NCI-H2196 (cell line): ENCODE results near the gene CSNK1D.

Experiments used
- DNase-seq: peaks from one replicate; lab custom pipeline; 2025; ENCODE audit not compliant: unreplicated experiment; lab: John Stamatoyannopoulos, UW

CSNK1D gene

DNA sequence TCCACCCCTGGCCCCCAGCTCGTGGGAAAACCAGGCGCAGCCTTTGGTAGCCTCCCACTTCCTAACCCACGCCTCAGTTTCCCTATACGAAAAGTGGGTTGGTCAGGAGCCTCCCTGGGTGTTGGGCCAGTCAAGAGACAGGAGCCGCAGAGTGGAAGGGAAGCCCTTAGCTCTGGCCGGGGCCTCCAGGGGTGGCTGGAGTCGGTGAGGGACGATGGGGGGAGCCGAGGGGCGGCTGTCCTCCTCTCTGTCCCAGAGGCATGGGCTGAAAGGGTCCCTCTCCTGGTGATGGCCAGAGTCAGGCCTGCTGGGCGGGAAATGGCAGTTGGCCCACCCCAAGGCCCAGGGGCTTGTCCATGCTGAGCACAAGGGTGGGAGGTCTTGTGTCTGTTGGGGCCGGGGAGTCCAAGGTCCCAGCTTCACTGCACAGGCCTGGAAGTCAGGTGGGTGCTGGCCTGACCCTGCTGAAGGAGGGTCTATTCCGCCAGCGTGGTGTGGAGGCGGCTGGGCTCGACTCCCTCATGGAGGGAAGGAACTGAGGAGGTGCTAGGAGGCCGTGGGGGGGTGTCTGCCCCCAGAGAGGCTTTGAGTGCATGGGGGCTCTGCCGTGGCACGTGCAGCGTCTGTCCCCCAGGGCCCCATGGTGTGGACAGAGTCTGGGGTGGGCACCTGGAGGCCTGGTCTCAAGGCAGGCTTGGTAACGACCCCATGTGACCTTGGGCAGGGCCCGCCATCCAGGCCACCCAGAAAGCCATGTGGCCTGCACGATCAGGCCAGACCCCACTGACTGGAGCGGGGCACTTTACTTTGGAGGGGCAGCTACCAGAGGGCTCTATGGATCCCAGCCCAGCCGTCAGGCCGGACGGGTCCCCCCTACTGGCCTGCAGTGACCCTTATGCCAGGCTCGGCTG lies 43.5 kb downstream of the CSNK1D start:
- DNase-seq: no peak

DNA sequence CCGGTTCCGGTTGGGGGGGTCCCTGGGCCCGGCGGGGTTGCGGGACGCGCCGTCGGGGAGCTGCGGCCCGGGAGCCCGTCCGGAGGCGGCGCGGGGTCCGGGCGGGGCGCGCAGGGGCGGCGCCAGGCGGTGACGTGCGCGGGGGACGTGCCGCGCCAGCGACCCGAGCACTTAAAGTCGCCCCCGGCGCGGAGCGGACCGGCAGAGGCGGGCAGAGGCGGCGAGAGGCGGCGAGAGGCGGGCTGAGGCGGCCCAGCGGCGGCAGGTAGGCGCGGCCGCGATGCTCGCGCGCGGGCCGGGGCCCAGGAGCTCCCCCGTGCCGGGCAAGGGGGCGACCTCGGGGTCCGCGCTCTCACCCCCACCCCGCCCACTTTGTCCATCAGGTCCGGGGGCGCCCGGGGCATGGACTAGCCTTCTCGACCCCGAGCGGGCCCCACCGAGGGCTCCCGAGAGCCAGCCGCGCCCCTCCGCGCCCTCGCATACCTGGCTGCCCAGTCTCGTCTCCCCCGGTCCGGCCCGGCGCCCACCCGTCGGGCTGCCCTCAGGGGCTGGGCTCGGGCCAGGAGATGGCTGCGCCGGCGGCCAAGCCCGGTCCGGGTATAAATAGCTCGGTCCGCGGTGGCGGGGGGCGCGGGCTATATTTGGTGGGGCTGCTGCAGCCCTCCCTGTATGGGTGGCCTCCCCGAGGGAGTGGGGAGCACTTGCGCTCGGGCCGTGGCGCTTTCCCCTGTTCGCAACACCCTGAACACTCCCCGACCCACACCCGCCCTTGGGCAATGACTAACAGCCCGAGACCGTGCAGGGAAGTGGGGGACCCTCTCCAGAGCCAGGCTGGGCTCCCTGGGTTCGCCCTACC lies 44.4 kb downstream of the CSNK1D start, which contains the start of gene SLC16A3:
Gene SLC16A3, plus strand, starts transcription at position 201 of the 856 bp plus-strand sequence. CDS start 6,967 bp downstream, outside the sequence.
- DNase-seq: peak; percentile 44

DNA sequence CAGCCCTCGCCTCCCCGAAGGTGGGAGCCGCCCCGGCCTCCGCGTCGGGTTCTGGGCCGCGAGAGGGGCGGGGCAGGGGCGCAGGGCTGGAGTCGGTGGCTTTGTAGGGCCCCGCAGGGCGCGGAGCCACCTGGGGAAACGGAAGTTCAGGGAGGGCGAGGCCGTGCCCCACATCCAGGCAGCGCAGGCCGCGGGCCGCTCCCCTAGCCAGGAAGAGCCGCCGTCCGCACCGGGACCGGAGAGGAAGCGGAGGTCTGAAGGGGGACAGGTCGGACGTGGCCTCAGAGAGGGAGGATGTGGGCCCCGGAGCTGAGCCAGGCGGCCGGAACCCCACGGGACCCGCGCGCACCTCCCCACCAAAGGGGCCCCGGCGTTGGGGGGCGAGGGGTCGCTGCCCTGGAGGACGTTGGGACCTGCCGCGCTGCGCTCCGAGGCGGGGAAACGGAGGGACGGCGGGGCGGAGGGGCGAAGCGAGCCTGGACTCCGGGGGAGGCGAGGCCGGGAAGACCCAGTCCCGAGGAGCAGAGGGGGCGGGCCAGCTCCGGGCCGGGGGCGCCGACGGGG lies 45.1 kb downstream of the CSNK1D start:
- DNase-seq: no peak

DNA sequence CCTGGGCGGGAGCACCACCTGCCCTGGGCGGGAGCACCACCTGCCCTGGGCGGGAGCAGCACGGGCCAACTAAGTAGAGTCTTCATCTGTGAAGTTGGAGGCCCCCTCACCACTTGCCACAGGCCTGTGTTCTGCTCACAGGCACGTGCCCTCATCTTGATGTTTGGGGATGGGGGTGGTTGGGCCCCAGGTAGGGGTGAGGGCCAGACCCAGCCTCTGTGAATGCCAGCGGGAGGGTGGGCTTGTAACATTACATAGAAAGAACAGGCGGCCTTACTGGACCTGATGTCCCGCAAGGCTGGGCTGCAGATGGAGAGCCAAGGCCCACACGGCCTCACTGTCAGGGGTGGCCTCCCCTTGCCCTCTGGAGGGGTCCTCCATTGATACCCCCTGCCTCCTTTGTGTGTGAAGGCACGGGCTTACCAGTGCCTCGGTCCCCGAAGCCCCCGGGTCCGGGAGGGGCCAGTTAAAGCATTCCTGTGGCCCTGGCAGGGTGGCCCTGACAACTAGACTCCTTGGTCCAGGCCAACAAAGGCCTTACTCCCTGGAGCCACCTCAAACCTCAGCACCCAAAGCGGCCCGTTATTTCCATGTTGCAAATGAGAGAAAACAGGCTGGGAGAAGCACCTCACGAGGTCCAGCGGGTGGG lies 45.7 kb downstream of the CSNK1D start:
- no peak for DNase-seq

DNA sequence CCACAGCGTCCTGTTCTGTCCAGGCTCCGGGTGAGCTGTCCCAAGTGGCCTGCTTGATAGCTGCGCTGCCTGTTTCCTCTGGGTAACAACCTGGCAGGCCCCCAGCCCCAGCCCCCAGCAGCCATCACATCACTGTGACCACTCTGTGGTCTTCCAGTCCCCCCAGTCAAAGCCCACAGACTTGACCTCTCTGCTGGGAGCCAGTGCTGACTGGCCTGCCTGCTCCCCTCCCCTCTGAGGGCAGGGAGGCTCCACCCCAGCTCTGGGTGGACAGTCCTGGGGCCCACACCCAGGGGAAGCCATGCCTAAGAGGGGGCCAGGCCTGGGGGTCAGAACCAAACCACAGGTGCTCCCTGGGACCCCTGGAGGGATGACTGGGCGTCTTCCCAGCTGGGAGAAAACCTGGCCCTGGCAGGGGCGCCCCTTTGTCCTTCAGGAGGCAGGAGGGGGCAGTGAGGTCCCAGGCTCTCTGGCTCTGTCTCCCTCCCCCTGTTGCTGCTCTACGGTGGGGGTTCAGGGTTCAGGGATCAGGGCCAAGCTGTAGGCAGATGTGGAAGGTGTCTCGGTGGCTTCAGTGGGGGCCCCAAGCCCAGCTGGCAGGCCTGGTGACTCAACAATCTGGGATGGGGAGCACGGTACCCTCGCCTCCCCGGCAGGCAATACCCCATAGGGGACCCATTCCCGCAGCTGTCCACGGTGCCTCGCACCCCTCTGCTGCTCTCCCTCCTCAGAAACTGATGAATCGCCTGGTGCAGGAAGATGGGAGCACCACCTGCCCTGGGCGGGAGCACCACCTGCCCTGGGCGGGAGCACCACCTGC lies 46.5 kb downstream of the CSNK1D start:
- no peak for DNase-seq

DNA sequence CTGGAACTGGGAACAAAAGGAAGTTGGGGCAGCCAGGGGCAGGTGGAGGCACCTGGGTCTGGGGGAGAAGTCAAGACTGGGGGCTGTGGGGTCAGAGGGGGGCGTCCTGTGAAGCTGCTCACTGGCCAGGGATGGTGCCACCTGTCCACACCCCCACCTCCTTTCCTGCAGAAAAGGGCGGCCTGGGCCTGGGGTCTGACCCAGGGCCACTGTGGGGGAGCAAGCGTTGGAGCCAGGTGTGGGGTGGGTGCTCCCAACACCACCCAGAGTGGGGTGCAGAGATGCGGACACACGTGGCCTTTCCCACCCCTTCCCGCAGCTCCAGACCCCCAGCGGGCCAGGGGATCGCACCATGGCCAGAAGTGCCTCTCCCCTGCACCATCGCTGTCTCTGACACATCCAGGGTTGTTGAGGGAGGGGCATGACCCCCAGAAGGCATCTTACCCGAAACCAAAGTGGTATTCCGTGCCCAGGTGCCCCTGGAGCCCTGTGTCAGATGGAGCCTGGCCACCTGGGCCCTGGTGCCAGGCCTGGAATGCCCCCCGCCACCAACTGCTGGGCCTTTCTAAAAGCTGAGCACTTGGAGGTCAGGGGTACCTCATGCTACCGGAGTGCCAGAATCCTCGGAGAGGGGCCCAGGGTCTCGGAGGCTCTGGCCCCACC lies 47.2 kb downstream of the CSNK1D start:
- DNase-seq: no peak

DNA sequence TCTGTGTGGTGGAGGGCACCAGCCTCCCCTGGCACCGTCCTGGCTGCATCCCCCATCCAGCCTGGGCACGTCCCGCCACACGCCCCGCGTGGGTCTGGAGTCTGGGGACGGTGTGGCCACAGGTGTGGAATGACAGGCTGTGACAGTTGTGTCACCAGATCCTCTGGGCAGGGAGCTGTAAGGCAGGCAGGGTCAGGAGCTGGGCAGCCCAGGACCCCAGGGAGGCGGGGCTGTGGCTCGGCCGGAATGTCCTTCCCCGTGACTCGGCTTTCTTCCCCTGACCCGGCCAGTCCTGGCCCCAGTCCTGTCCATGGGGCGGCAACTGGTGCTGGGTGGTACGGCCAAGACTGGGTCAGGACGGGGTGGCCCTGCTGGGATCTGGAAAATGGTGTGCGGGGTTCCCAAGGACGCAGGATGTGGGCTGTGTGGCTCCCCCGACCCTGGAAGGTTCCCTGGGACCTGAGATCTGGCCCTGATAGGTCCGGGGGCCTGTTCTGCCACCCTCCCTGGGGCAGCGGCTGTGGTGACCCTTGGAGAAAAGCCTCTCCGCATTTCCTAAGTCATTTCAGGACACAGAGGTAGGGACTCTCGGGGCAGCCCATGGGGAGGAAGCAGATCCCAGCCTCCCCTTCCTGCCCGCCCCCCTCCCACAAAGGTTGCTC lies 48.0 kb downstream of the CSNK1D start:
- no peak for DNase-seq

DNA sequence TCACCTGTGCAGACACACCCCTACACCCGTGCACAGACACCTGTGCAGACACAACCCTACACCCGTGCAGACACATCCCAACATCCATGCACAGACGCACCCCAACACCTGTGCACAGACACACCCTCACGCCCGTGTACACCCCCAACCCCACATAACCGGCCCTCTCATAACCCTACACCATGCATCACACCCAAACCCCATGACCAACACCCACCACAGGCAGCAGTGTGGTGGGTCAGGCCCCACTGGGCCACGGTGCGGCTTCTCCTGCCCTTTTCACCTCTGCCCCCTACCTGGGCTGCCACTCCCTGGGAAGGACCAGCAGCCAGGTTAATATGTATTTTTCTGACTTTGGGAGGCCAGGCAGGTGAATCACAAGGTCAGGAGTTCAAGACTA lies 48.8 kb downstream of the CSNK1D start:
- no peak for DNase-seq

DNA sequence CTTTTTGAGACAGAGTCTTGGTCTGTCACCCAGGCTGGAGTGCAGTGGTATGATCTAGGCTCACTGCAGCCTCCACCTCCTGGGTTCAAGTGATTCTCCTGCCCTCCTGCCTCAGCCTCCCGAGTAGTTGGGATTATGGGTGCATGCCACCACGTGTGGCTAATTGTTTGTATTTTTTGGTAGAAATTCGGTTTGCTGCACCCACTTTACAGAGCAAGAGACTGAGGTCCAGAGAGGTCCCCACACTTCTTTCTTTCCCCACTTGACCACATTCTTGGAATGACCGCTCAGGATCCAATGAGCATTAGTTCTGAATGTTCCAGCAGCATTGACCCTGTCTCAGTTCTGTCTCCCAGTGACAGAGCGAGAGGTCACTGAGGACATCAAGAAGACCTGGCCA lies 50.0 kb downstream of the CSNK1D start:
- no peak for DNase-seq

DNA sequence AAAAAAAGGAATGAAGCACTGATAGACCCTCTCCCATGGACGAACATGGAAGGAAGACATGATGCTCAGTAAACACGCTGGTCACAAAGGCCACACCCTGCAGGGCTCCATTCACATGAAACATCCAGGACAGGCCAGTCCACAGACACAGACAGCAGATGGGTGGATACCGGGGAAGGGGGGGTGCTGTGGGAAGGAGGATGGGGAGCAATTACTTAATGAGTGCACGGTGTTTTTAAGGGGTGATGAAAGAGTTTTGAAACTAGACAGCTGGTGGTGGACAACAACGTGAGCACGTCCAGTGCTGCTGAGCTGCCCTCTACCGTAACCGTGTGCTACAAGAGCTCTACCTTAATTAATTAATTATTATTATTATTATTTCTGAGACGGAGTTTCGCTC lies 50.7 kb downstream of the CSNK1D start:
- no peak for DNase-seq

DNA sequence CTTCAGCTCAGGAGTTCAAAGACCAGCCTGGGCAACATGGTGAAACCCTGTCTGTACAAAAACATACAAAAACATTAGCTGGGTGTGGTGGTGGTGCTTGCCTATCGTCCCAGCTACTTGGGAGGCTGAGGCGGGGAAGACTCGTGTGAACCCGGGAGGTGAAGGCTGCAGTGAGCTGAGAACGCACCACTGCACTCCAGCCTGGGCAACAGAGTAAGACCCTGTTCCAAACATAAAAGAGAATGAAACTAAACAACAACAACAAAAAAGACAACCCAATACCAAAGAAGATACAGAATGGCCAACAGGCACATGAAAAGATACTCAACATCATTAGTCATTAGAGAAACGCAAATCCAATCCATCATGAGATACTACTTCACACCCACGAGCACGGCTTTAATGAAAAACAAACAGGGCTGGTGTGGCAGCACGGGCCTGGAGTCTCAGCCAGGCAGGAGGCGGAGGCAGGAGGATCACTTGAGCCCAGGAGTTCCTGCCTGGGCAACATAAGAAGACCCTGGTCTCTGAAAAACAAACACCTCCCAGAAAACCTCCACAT lies 52.1 kb downstream of the CSNK1D start:
- DNase-seq: no peak

DNA sequence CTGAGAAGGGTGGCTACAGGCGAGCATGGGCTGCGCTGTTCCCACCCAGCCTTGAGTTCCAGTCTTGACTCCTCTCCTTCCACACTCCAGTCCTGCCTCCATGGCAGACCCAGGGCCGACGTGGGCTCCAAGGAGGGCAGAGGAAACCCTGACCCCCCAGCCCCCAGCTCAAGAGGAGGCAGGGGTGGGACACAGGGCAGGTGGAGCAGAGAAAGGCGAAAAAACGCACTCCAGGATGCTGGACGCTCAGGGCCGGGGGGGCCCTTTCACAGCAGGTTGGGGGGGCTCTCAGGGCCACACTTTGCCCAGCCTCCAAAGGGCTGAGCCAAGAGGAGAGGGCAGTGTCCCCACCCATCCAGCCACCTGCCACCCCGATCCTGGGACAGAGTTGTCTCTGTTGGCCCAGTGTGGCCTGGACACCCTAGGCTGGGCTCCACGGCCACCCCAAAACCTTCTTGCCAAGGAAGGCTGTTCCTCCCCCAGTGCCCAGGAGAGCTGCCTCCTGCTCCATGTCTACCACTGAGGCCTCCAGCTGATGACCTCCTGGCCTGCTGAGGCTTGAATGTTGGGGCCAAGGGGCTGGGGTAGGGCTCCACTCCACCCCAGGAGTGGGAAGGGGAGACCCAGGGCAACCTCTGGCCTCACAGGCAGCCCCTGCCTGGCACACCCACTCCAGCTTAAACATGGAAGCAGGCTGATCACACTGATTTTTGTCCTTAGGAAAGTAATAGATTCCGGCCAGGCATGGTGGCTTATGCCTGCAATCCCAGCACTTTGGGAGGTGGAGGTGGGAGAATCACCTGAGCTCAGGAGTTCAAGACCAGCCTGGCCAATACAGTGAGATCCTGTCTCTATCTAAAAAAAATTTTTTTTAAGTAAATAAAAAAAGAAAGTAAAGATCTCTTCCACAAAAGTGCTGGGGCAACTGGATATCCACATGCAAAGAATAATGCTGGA lies 53.5 kb downstream of the CSNK1D start:
- DNase-seq: no peak

DNA sequence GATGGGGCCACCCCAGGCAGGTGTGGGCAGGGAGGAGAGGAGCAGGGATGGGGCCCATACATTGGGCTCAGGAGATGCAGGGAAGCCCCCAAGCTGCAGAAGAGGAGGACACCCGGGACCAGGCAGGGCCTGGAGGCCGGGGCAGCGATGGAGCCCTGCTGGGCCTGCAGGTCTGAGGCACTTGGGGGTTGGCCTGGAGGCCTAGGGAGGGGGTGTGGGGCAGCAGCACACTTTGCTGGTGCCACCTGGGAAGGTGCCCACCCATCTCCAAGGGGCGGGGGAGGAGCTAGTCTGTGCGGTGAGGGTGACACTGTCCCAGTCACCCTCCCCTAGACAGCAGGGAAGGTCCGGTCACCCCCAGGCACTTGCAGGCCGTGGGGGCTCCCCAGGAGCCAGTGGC lies 54.4 kb downstream of the CSNK1D start:
- no peak for DNase-seq

DNA sequence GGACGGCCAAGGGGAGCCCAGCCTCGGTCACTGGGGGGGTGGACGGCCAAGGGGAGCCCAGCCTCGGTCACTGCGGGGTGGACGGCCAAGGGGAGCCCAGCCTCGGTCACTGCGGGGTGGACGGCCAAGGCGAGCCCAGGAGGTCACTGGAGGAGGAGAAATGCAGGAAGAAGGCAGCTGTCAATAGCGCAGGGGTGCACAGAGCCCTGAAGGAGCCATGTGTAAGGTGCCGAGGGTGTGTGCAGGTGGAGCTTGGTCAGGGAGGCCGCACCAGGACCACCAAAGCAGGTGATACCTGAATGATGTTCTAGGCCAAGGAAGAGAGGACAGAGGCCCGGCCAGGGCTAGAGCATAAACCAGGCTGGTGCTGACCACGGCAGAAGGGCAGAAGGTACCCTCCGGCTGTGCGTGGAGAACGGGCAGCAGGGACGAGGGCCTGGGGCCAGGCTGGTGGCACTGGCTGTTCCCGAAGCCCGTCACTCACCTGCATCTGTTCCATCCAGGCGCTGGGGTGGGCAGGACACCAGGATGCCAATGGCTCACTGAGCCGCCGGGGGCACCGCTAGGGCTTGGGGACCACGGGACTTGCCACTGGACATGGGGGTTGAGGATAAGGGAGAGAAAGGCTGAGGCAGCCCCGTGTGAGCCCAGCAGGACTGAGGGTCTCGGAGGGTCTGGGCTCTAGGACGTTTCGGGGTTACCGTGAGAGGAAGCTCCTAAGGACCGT lies 55.0 kb downstream of the CSNK1D start:
- no peak for DNase-seq

DNA sequence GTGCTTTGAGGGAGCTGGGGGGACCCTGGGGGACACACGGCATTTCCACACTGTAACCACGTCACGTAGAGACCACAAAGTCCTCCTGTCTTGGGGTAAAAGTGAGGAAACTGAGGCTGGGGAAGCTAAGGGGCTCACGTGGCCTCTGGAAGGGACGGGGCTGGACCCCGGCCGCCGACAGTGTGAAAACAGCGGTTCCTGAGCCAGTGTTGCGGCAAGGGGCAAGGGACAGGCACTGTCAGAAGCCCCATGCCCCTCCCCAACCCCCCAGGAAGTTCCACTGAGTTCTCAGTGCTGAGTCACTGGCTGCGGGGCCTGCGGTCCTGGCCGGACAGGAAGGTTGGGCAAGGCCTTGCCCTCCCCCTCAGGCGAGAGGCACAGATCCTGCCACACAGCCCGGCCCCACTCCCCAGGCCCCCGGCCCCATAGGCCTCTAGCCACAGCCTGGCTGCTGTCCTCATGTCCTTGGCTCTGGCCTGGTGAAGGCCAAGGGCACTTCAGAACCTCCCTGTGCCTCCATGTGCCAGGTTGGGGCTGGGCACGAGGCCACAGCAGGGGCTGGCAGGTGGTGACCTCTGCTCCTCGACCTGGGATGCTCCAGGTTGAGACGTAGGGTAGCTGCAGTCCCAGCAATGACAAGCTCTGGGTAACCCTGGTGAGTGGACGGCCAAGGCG lies 55.8 kb downstream of the CSNK1D start:
- DNase-seq: no peak

DNA sequence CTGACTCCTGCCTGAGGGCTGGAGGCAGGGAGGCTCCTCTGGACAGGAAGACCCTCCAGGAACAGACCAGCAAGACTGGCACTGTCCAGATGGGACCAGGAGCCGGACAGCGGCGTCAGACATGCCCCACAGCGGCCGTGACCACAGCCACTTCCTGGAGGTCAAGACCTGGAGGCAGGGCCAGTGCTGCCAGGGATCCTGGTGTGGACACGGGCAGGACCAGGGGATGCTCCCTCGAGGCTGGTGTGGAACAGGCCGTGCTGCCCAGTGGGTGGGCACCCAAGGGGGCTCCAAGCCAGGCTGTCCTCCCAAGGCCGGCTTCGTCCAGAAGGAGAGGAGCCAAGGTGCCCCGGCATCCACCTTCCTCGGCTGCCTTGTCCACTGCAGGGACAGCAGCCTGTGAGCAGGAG lies 56.4 kb downstream of the CSNK1D start:
- no peak for DNase-seq
